Measurements from ENCODE around the gene TRIM72.

DNA sequence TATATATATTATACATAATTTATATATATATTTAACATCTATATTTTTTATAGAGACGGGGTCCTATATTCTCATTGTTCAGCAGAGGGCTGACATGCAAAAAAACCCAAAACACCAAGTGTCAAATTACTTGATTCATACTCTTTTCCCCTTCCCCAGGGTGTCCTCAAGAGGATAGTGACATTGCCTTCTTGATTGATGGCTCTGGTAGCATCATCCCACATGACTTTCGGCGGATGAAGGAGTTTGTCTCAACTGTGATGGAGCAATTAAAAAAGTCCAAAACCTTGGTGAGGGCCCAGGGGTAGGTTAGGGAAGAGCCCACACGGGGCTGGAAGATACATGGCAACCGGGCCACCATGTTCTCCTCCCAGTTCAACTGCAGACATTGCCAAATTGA lies 56.9 kb downstream of the TRIM72 start:
- TF ChIP-seq CTCF (IDR thresholded peaks at IDR 0.05 in 4 of 5, conservative IDR thresholded peaks at IDR 0.05 in 1 of 5) (no peak), POLR2A (IDR thresholded peaks at IDR 0.05) (no peak)

All from gastrocnemius medialis (tissue), 4 donors.